Hepatocyte (in vitro differentiated cells): ENCODE results near the gene SOWAHA.

Experiments used
- CTCF ChIP-seq: fragments of 200-600 bp; sonication (generic); IDR thresholded peaks from 2 replicates; pipeline ENCODE4 v1.5.1; 2016; ENCODE audit warnings: antibody characterized with exemption, mild to moderate bottlenecking; ENCODE audit not compliant: poor library complexity
- EZH2 ChIP-seq: fragments of 200-600 bp; sonication (generic); IDR thresholded peaks from 2 replicates; pipeline ENCODE4 v1.6.1; 2016; ENCODE audit warnings: antibody characterized with exemption, mild to moderate bottlenecking, borderline replicate concordance
- EZH2phosphoT487 ChIP-seq: fragments of 200-600 bp; sonication (generic); IDR thresholded peaks from one replicate; pipeline ENCODE4 v1.6.1; 2018; ENCODE audit warnings: antibody characterized with exemption, mild to moderate bottlenecking, low read depth, moderate library complexity; ENCODE audit not compliant: unreplicated experiment, severe bottlenecking

GRCh38 chr5:132777209-132778069 lies 35.7 kb upstream of the SOWAHA start, which contains the start of gene SEPTIN8:
- no peak for TF ChIP-seq EZH2
- no peak for TF ChIP-seq CTCF
- no peak for TF ChIP-seq EZH2phosphoT487
